Neural cell (in vitro differentiated cells): Measurements from ENCODE around the gene RETREG1. TPM values are rescaled to one million over a fixed set of nuclear protein-coding genes. Genes with fewer than 3 reads are reported as not detected.

Experiments
- H2AFZ ChIP-seq: fragments of 200-600, 300-800 bp; sonication (generic), shearing (Covaris generic); 2 replicates; pipeline ENCODE4 v1.6.0; 2014; ENCODE audit warnings: low read depth, mild to moderate bottlenecking, antibody characterized with exemption, low read length, moderate library complexity
- H3F3A ChIP-seq: fragments of 200-600 bp; shearing (Covaris generic); 2 replicates; pipeline ENCODE4 v1.6.1; 2016; ENCODE audit warnings: mild to moderate bottlenecking, moderate library complexity, mixed read lengths, antibody characterized with exemption, low read length; ENCODE audit not compliant: insufficient read depth, poor library complexity, severe bottlenecking
- H3K27ac ChIP-seq: fragments of 200-600, 300-800 bp; sonication (generic), shearing (Covaris generic); 2 replicates; pipeline ENCODE4 v1.5.1; 2014; ENCODE audit warnings: mild to moderate bottlenecking, low read length, moderate library complexity
- H3K27me3 ChIP-seq: fragments of 300-800, 200-600 bp; sonication (generic), shearing (Covaris generic); 2 replicates; pipeline ENCODE4 v1.6.0; 2014; ENCODE audit warnings: mild to moderate bottlenecking, low read depth, low read length, moderate library complexity; ENCODE audit not compliant: insufficient read depth
- H3K36me3 ChIP-seq: fragments of 300-800, 200-600 bp; sonication (generic), shearing (Covaris generic); 2 replicates; pipeline ENCODE4 v1.5.1; 2014; ENCODE audit warnings: mild to moderate bottlenecking, antibody characterized with exemption, low read length, moderate library complexity; ENCODE audit not compliant: insufficient read depth
- H3K4me2 ChIP-seq: fragments of 300-800, 200-600 bp; sonication (generic), shearing (Covaris generic); 2 replicates; pipeline ENCODE4 v1.6.0; 2014; ENCODE audit warnings: mild to moderate bottlenecking, low read length
- H3K4me3 ChIP-seq: fragments of 300-800, 200-600 bp; sonication (generic), shearing (Covaris generic); 2 replicates; pipeline ENCODE4 v1.5.1; 2014; ENCODE audit warnings: mild to moderate bottlenecking, low read length, moderate library complexity
- H3K79me2 ChIP-seq: fragments of 200-600 bp; shearing (Covaris generic); replicated peaks from 2 replicates; pipeline ENCODE4 v1.6.0; 2014; ENCODE audit warnings: mild to moderate bottlenecking, low read length, moderate library complexity; ENCODE audit not compliant: insufficient read depth
- H3K9ac ChIP-seq: fragments of 300-800, 200-600 bp; sonication (generic), shearing (Covaris generic); 2 replicates; pipeline ENCODE4 v1.6.1; 2016; ENCODE audit warnings: mild to moderate bottlenecking, low read length, mixed read lengths
- H3K9me2 ChIP-seq: fragments of 200-600 bp; shearing (Covaris generic); 2 replicates; pipeline ENCODE4 v1.6.1; 2016; ENCODE audit warnings: mild to moderate bottlenecking, low read length, mixed read lengths; ENCODE audit not compliant: insufficient read depth
- H3K9me3 ChIP-seq: fragments of 200-600, 300-800 bp; sonication (generic), shearing (Covaris generic); 2 replicates; pipeline ENCODE4 v1.6.1; 2016; ENCODE audit warnings: mild to moderate bottlenecking, mixed run types, low read length, moderate library complexity, mixed read lengths
- H4K20me1 ChIP-seq: fragments of 200-600 bp; shearing (Covaris generic); 2 replicates; pipeline ENCODE4 v1.6.1; 2016; ENCODE audit warnings: mild to moderate bottlenecking, mixed run types; ENCODE audit not compliant: insufficient read depth
- EP300 ChIP-seq: fragments of 450-650 bp; conservative IDR thresholded peaks from 2 replicates; pipeline ENCODE4 v1.6.1; 2014; ENCODE audit warnings: antibody characterized with exemption, mild to moderate bottlenecking, moderate library complexity; ENCODE audit not compliant: poor library complexity, severe bottlenecking
- EZH2 ChIP-seq: fragments of 200-600, 300-800 bp; shearing (Covaris generic), sonication (generic); IDR thresholded peaks from 2 replicates; pipeline ENCODE4 v1.6.1; 2014; ENCODE audit warnings: antibody characterized with exemption, low read length, borderline replicate concordance, mild to moderate bottlenecking; ENCODE audit not compliant: insufficient read depth, poor library complexity, severe bottlenecking
- MXI1 ChIP-seq: fragments of 450-650 bp; conservative IDR thresholded peaks from 2 replicates; pipeline ENCODE4 v1.6.1; 2014; ENCODE audit warnings: antibody characterized with exemption, mild to moderate bottlenecking; ENCODE audit not compliant: poor library complexity, severe bottlenecking
- POLR2AphosphoS5 ChIP-seq: IDR thresholded peaks from 2 replicates; pipeline ENCODE4 v1.6.1; 2012
- RAD21 ChIP-seq: fragments of 450-650 bp; conservative IDR thresholded peaks from 2 replicates; pipeline ENCODE4 v1.6.1; 2014; ENCODE audit warnings: antibody characterized with exemption, mild to moderate bottlenecking, moderate library complexity
- SMC3 ChIP-seq: fragments of 450-650 bp; conservative IDR thresholded peaks from 2 replicates; pipeline ENCODE4 v1.6.1; 2014; ENCODE audit warnings: antibody characterized with exemption, mild to moderate bottlenecking, moderate library complexity; ENCODE audit not compliant: poor library complexity
- TAF1 ChIP-seq: IDR thresholded peaks from 2 replicates; pipeline ENCODE4 v1.6.1; 2012; ENCODE audit warnings: low read depth
- polyA plus RNA-seq: library from polyadenylated mRNA; depleted of rRNA; stranded (reverse); fragments of >200 nt; gene quantifications from 2 replicates; pipeline ENCODE4 v1.2.3, GENCODE V29; 2014
- TF ChIP-seq, protein P1 (sequence below): fragments of 450-650 bp; IDR thresholded peaks from 2 replicates; pipeline ENCODE4 v1.5.1; 2014; ENCODE audit warnings: antibody characterized with exemption, mild to moderate bottlenecking, moderate library complexity; ENCODE audit not compliant: poor library complexity, severe bottlenecking
- TF ChIP-seq, protein P2 (sequence below): IDR thresholded peaks from 2 replicates; pipeline ENCODE4 v1.6.1; 2012; ENCODE audit warnings: borderline replicate concordance

RETREG1 gene
- polyA plus RNA-seq, 1 donor from 2014 or later: 25.4 TPM

DNA sequence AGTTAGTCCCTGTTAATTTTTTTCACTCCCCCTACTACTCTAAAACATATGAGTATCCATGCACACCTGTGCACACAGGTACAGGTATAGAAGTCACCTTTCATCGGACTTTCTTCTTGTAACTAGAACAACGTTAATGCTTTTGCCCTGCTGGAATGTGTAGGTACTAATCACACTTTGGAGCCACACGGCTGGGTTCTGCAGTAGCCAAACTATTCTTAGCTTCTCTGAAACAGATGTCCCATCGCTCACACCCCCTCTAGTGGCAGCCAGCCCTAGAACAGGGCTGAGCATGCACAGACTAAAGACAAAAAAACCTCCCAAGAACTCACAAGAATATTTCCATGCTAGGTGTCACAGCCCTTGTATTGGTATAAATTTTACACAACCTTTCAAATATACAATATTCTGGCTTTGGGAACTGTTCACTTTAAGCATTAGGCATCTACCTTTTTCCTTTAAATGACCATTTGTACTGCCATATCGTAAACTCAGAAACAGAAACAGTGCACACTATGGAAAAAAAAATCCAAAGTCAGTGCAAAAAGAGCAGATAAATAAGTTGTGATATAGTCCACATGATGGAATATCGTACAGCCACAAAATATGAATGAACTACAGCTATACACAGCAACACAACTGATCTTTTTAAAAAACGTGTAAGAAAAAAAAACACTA is 64.0 kb downstream of the RETREG1 start:
- H3K9ac ChIP-seq: no peak overlapping the region
- TF ChIP-seq, protein P1, sequence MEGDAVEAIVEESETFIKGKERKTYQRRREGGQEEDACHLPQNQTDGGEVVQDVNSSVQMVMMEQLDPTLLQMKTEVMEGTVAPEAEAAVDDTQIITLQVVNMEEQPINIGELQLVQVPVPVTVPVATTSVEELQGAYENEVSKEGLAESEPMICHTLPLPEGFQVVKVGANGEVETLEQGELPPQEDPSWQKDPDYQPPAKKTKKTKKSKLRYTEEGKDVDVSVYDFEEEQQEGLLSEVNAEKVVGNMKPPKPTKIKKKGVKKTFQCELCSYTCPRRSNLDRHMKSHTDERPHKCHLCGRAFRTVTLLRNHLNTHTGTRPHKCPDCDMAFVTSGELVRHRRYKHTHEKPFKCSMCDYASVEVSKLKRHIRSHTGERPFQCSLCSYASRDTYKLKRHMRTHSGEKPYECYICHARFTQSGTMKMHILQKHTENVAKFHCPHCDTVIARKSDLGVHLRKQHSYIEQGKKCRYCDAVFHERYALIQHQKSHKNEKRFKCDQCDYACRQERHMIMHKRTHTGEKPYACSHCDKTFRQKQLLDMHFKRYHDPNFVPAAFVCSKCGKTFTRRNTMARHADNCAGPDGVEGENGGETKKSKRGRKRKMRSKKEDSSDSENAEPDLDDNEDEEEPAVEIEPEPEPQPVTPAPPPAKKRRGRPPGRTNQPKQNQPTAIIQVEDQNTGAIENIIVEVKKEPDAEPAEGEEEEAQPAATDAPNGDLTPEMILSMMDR: peak; percentile 41
- no peak for TF ChIP-seq EP300
- H4K20me1 ChIP-seq: no peaks in the 10 kb centered on the region
- H3K9me3 ChIP-seq: no peaks in the 10 kb centered on the region
- no peak overlapping the region for H3K4me2 ChIP-seq
- H3F3A ChIP-seq: no peaks in the 10 kb centered on the region
- no peak overlapping the region for H3K27ac ChIP-seq
- H3K27me3 ChIP-seq: no peaks in the 10 kb centered on the region
- no peaks in the 10 kb centered on the region for H3K36me3 ChIP-seq
- no peaks in the 10 kb centered on the region for H3K9me2 ChIP-seq
- no peaks in the 10 kb centered on the region for H3K79me2 ChIP-seq
- H2AFZ ChIP-seq: no peak overlapping the region
- H3K4me3 ChIP-seq: no peak overlapping the region

DNA sequence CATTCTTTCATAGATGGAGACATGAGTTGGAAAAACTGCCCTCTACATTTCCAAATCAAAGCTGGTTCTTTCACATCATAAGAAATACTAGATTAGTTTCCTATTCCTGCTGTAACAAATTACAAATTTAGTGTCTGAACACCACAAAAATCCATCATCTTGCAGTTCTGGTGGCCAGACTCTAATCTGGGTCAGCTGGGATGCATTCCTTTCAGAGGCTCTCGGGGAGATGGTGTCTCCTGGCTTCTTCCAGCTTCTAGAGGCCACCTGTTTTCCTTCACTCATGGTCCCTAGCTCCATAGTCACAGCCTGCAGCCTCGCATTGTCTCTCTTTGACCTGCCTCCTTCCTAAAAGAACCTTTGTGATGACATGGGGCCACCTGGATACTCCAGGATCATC is 65.2 kb downstream of the RETREG1 start:
- Histone ChIP-seq H3K9me3 (no peaks in the 10 kb centered on the region), H3F3A (no peaks in the 10 kb centered on the region), H3K9me2 (no peaks in the 10 kb centered on the region), H3K4me2 (no peak overlapping the region), H4K20me1 (no peaks in the 10 kb centered on the region), H3K79me2 (no peaks in the 10 kb centered on the region), H3K36me3 (no peaks in the 10 kb centered on the region), H3K27ac (no peak overlapping the region), H2AFZ (no peak overlapping the region), H3K27me3 (no peaks in the 10 kb centered on the region), H3K4me3 (no peak overlapping the region), H3K9ac (no peak overlapping the region)
- TF ChIP-seq RAD21 (no peak), SMC3 (no peak), EP300 (no peak), TAF1 (no peak), EZH2 (no peak), MXI1 (no peak), POLR2AphosphoS5 (no peak)
- TF ChIP-seq, protein P2, sequence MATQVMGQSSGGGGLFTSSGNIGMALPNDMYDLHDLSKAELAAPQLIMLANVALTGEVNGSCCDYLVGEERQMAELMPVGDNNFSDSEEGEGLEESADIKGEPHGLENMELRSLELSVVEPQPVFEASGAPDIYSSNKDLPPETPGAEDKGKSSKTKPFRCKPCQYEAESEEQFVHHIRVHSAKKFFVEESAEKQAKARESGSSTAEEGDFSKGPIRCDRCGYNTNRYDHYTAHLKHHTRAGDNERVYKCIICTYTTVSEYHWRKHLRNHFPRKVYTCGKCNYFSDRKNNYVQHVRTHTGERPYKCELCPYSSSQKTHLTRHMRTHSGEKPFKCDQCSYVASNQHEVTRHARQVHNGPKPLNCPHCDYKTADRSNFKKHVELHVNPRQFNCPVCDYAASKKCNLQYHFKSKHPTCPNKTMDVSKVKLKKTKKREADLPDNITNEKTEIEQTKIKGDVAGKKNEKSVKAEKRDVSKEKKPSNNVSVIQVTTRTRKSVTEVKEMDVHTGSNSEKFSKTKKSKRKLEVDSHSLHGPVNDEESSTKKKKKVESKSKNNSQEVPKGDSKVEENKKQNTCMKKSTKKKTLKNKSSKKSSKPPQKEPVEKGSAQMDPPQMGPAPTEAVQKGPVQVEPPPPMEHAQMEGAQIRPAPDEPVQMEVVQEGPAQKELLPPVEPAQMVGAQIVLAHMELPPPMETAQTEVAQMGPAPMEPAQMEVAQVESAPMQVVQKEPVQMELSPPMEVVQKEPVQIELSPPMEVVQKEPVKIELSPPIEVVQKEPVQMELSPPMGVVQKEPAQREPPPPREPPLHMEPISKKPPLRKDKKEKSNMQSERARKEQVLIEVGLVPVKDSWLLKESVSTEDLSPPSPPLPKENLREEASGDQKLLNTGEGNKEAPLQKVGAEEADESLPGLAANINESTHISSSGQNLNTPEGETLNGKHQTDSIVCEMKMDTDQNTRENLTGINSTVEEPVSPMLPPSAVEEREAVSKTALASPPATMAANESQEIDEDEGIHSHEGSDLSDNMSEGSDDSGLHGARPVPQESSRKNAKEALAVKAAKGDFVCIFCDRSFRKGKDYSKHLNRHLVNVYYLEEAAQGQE: no peak
- TF ChIP-seq, protein P1: no peak
